A549 (cell line): ENCODE results near the gene MECR.

Experiments used
- BHLHE40 ChIP-seq: IDR thresholded peaks from 2 replicates; pipeline ENCODE4 v1.6.1; 2012; ENCODE audit warnings: low read depth, low read length, inconsistent platforms
- CEBPB ChIP-seq, 2 experiments: fragments of >200 bp in 1 of 2; sonication (Bioruptor Twin) in 1 of 2; formaldehyde crosslinking in 1 of 2; IDR thresholded peaks; 2 replicates each; pipeline ENCODE4 v1.6.1; 2012 to 2016
- CTCF ChIP-seq: fragments of >200 bp; sonication (Bioruptor Twin); formaldehyde crosslinking; IDR thresholded peaks from 3 replicates; pipeline ENCODE4 v1.5.1; 2016
- ESRRA ChIP-seq: fragments of 150-350 bp; IDR thresholded peaks from 2 replicates; pipeline ENCODE4 v1.6.1; 2014; ENCODE audit warnings: mild to moderate bottlenecking, low read length, borderline replicate concordance
- KDM1A ChIP-seq: fragments of 200-600 bp; sonication (generic); IDR thresholded peaks from 2 replicates; pipeline ENCODE4 v1.6.1; 2016; ENCODE audit warnings: low read depth, mild to moderate bottlenecking
- MAFK ChIP-seq: fragments of 450-650 bp; IDR thresholded peaks from 2 replicates; pipeline ENCODE4 v1.6.1; 2014; ENCODE audit not compliant: partially characterized antibody
- NFE2L2 ChIP-seq: fragments of 150-350 bp; conservative IDR thresholded peaks from 2 replicates; pipeline ENCODE4 v1.6.1; 2014; ENCODE audit warnings: low read length
- NR3C1 ChIP-seq: fragments of >200 bp; sonication (Bioruptor Twin); formaldehyde crosslinking; IDR thresholded peaks from 3 replicates; pipeline ENCODE4 v1.6.1; 2017
- PBX3 ChIP-seq: IDR thresholded peaks from 2 replicates; pipeline ENCODE4 v1.6.1; 2012
- POLR2A ChIP-seq: IDR thresholded peaks from 2 replicates; pipeline ENCODE4 v1.6.1; 2012; ENCODE audit warnings: mild to moderate bottlenecking, low read length
- ZNF302 ChIP-seq: fragments of 250-450 bp; sonication (Bioruptor Pico); IDR thresholded peaks from 2 replicates; pipeline ENCODE4 v1.9.0; 2021; ENCODE audit warnings: inconsistent platforms, mild to moderate bottlenecking, moderate library complexity

DNA sequence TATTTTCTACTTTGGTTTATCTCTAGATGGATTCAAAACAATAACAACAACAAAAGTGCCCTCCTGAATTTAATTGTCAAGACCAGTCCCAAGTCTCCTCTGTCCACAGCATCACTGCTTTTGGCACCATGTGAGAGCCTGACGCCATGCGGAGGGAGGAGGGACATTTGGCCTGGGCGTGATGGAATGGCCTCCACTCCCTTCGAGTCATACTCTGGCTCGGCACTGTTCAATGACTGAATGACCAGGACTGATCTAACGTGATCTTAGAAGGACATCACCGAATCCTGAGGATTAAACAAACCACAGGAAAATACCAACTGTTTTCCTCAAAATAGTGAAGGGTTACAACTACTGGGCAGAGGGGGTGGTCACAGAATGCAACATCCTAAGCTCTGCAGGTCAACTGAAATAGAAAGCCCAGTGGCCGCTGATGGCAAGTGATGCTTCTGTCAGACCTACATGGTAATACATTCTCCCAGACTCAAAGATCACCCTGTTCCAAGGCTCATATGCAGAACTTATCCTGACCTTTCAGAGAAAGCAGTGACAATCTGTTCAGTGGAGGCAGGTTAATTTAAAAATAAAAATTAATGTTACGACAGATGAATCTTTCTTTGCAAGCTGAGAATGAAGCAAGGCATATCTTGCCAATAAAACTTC is 68.1 kb downstream of the MECR start:
- TF ChIP-seq ZNF302 (CRISPR knock-in tag) = no peak
- no peak for TF ChIP-seq CTCF
- no peak for TF ChIP-seq POLR2A
- no peak for TF ChIP-seq CEBPB (IDR thresholded peaks at IDR 0.05)
- TF ChIP-seq KDM1A = no peak
- TF ChIP-seq NR3C1 = no peak
- no peak for TF ChIP-seq MAFK
- no peak for TF ChIP-seq ESRRA
- no peak for TF ChIP-seq NFE2L2
- TF ChIP-seq BHLHE40 = no peak
- TF ChIP-seq PBX3 = no peak
